AG09319 (cell line): Measurements from ENCODE around the gene ZDHHC21.
"Not testable (repeated sequence)": the region's sequence is repeated elsewhere in the genome, so short reads cannot be mapped to it uniquely, and the experiment has no call there.

Experiments used
- DNase-seq: peaks from one replicate; pipeline ENCODE4 v3.0.0-alpha.2; 2010; ENCODE audit warnings: low read depth; ENCODE audit errors: extremely low read depth
- CTCF ChIP-seq: IDR thresholded peaks from 2 replicates; pipeline ENCODE4 v1.5.1; 2011; ENCODE audit warnings: low read depth, mild to moderate bottlenecking, inconsistent platforms, low read length, moderate library complexity

Gene ZDHHC21

GRCh38 chr9:14678776-14679175, 14.5 kb downstream of the ZDHHC21 start:
- no peak for DNase-seq
- no peak for TF ChIP-seq CTCF

- no peak for DNase-seq
- no peak for TF ChIP-seq CTCF
Observed at GRCh38 chr9:14677872-14678271, 15.4 kb downstream of the ZDHHC21 start.

GRCh38 chr9:14677396-14677795, 15.8 kb downstream of the ZDHHC21 start:
- no peak for TF ChIP-seq CTCF
- no peak for DNase-seq

GRCh38 chr9:14674630-14675029, 18.6 kb downstream of the ZDHHC21 start:
- no peak for TF ChIP-seq CTCF
- no peak for DNase-seq

GRCh38 chr9:14671377-14671776, 21.9 kb downstream of the ZDHHC21 start:
- no peak for TF ChIP-seq CTCF
- DNase-seq, result no peak

GRCh38 chr9:14670718-14671117, 22.5 kb downstream of the ZDHHC21 start:
- no peak for TF ChIP-seq CTCF
- no peak for DNase-seq

- DNase-seq, result not testable (repeated sequence)
Observed at GRCh38 chr9:14664022-14664421, 29.2 kb downstream of the ZDHHC21 start.

- no peak for TF ChIP-seq CTCF
- no peak for DNase-seq
Observed at GRCh38 chr9:14662060-14662453, 31.2 kb downstream of the ZDHHC21 start.
